ENCODE results near the gene PAK1. TPM values are rescaled to one million over a fixed set of nuclear protein-coding genes. Genes with fewer than 3 reads are reported as not detected.

Gene PAK1
- total and polyA plus RNA-seq, 2 donors: 27.7 to 36.6 TPM

DNA sequence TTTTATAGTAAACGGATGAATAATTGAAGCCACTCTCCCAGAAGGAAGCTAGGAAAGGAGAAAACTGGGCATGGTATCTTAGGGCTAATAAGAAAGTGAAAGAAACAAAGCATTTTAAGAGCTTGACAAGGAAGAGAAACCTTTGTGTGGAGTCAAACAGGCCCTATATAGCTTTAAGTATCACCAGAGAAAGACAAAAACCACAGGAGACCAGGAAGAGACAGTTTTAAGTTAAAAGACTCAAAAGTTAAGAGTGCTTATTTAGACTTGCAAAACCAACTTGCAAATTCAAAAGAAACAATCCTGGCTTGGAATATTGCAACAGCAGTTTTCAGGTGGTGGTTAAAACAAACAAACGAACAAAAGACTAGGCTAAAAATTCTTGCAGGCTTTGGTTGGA lies 3.4 kb downstream of the PAK1 start:
- WGBS: 28% methylated on average over 2 of the region's 2 CpGs
- peak in 1 of 9 donors; percentile 47 for DNase-seq (ENCODE audit: low read depth in 6 of 9, low spot score in 9 of 9)
- Histone ChIP-seq H3K27me3 (ENCODE audit: control insufficient read depth in 2 of 2, insufficient read depth in 1 of 2, low read length in 1 of 2) (peaks cover 0 to 16% of the 10 kb centered on the region in 2 donors), H3K4me3 (ENCODE audit: low read length in 2 of 2) (no peak overlapping the region), H3K27ac (ENCODE audit: low read depth in 1 of 2, low read length in 1 of 2) (peak overlapping the region in 1 of 2 donors; percentile 27), H3K4me1 (ENCODE audit: control insufficient read depth in 2 of 2, insufficient read depth in 2 of 2, low read length in 2 of 2) (peaks cover 14 to 22% of the 10 kb centered on the region in 2 donors), H3K9me3 (ENCODE audit: control insufficient read depth in 2 of 2, insufficient read depth in 1 of 2, low read length in 1 of 2) (no peaks in the 10 kb centered on the region), H3K36me3 (ENCODE audit: control insufficient read depth in 2 of 2, insufficient read depth in 2 of 2, low read length in 1 of 2) (no peaks in the 10 kb centered on the region)

GRCh38 chr11:77468527-77468926 lies 5.4 kb downstream of the PAK1 start:
- DNase-seq (ENCODE audit: low read depth in 6 of 9, low spot score in 9 of 9): no peak
- WGBS: 93% methylated on average over 1 of the region's 1 CpG
- Histone ChIP-seq H3K9me3 (ENCODE audit: control insufficient read depth in 2 of 2, insufficient read depth in 1 of 2, low read length in 1 of 2) (no peaks in the 10 kb centered on the region), H3K4me1 (ENCODE audit: control insufficient read depth in 2 of 2, insufficient read depth in 2 of 2, low read length in 2 of 2) (peaks cover 12 to 15% of the 10 kb centered on the region in 2 donors), H3K36me3 (ENCODE audit: control insufficient read depth in 2 of 2, insufficient read depth in 2 of 2, low read length in 1 of 2) (no peaks in the 10 kb centered on the region), H3K27me3 (ENCODE audit: control insufficient read depth in 2 of 2, insufficient read depth in 1 of 2, low read length in 1 of 2) (peaks cover 0 to 7% of the 10 kb centered on the region in 2 donors), H3K4me3 (ENCODE audit: low read length in 2 of 2) (no peak overlapping the region), H3K27ac (ENCODE audit: low read depth in 1 of 2, low read length in 1 of 2) (no peak overlapping the region)

GRCh38 chr11:77467993-77468392 lies 5.9 kb downstream of the PAK1 start:
- no peak overlapping the region for H3K27ac ChIP-seq (ENCODE audit: low read depth in 1 of 2, low read length in 1 of 2)
- DNase-seq (ENCODE audit: low read depth in 6 of 9, low spot score in 9 of 9): no peak

DNA sequence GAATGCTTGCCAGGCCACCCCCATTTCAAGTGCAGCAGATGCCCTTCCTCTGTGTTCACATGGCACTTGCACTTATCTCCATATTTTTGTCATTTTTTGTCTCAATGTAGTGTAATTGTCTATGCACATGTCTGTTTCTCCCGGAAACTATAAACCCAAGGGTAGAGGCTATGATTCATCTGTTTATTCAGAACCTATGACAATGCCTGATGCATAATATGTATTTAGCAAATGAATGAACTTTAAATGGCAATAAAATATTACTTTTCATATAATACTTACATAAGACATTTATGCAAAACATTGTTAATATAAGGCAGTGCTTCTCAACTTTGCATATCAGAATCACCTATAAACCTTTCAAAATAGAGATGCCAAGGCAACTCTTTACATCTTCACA lies 6.7 kb downstream of the PAK1 start:
- H3K9me3 ChIP-seq (ENCODE audit: control insufficient read depth in 2 of 2, insufficient read depth in 1 of 2, low read length in 1 of 2): no peaks in the 10 kb centered on the region
- H3K27me3 ChIP-seq (ENCODE audit: control insufficient read depth in 2 of 2, insufficient read depth in 1 of 2, low read length in 1 of 2): no peaks in the 10 kb centered on the region
- H3K36me3 ChIP-seq (ENCODE audit: control insufficient read depth in 2 of 2, insufficient read depth in 2 of 2, low read length in 1 of 2): no peaks in the 10 kb centered on the region
- DNase-seq (ENCODE audit: low read depth in 6 of 9, low spot score in 9 of 9): no peak
- no peak overlapping the region for H3K4me3 ChIP-seq (ENCODE audit: low read length in 2 of 2)
- H3K27ac ChIP-seq (ENCODE audit: low read depth in 1 of 2, low read length in 1 of 2): no peak overlapping the region
- H3K4me1 ChIP-seq (ENCODE audit: control insufficient read depth in 2 of 2, insufficient read depth in 2 of 2, low read length in 2 of 2): peaks cover 8 to 11% of the 10 kb centered on the region in 2 donors
- WGBS: 97% methylated on average over 1 of the region's 1 CpG

More at GRCh38 chr11:77467993-77468392, 5.9 kb downstream of the PAK1 start:
- 94% methylated on average over 2 of the region's 2 CpGs for WGBS
- Histone ChIP-seq H3K27me3 (ENCODE audit: control insufficient read depth in 2 of 2, insufficient read depth in 1 of 2, low read length in 1 of 2) (peaks cover 0 to 3% of the 10 kb centered on the region in 2 donors), H3K4me1 (ENCODE audit: control insufficient read depth in 2 of 2, insufficient read depth in 2 of 2, low read length in 2 of 2) (peaks cover 11 to 14% of the 10 kb centered on the region in 2 donors), H3K9me3 (ENCODE audit: control insufficient read depth in 2 of 2, insufficient read depth in 1 of 2, low read length in 1 of 2) (no peaks in the 10 kb centered on the region), H3K4me3 (ENCODE audit: low read length in 2 of 2) (no peak overlapping the region), H3K36me3 (ENCODE audit: control insufficient read depth in 2 of 2, insufficient read depth in 2 of 2, low read length in 1 of 2) (no peaks in the 10 kb centered on the region)

DNA sequence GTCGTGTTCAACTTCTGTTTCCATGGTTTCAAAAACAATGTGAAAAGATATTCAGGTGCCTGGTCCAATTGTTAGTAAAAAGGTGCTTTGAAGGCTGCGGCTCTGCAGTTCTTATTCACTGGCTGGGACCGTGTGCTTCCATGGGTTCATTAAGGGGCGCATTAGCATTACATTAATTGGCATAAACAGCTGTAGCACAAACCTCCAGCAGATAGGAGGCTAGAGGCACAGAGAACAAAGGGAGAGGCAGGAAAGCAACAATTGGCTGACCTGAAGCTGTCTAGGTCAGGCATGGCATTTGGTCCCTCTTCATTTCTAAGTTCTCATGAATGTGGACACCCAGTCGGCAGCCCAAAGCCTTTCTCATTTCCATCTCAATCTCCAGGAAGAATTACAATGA lies 16.6 kb downstream of the PAK1 start:
- Histone ChIP-seq H3K4me1 (ENCODE audit: control insufficient read depth in 2 of 2, insufficient read depth in 2 of 2, low read length in 2 of 2) (no peaks in the 10 kb centered on the region), H3K27ac (ENCODE audit: low read depth in 1 of 2, low read length in 1 of 2) (no peak overlapping the region), H3K4me3 (ENCODE audit: low read length in 2 of 2) (no peak overlapping the region), H3K27me3 (ENCODE audit: control insufficient read depth in 2 of 2, insufficient read depth in 1 of 2, low read length in 1 of 2) (no peaks in the 10 kb centered on the region), H3K36me3 (ENCODE audit: control insufficient read depth in 2 of 2, insufficient read depth in 2 of 2, low read length in 1 of 2) (no peaks in the 10 kb centered on the region), H3K9me3 (ENCODE audit: control insufficient read depth in 2 of 2, insufficient read depth in 1 of 2, low read length in 1 of 2) (no peaks in the 10 kb centered on the region)
- WGBS: 76% methylated on average over 5 of the region's 5 CpGs
- no peak for DNase-seq (ENCODE audit: low read depth in 6 of 9, low spot score in 9 of 9)

- no peak for DNase-seq (ENCODE audit: low read depth in 6 of 9, low spot score in 9 of 9)
- Histone ChIP-seq H3K27ac (ENCODE audit: low read depth in 1 of 2, low read length in 1 of 2) (no peak overlapping the region), H3K27me3 (ENCODE audit: control insufficient read depth in 2 of 2, insufficient read depth in 1 of 2, low read length in 1 of 2) (no peaks in the 10 kb centered on the region), H3K4me3 (ENCODE audit: low read length in 2 of 2) (no peak overlapping the region), H3K4me1 (ENCODE audit: control insufficient read depth in 2 of 2, insufficient read depth in 2 of 2, low read length in 2 of 2) (no peaks in the 10 kb centered on the region), H3K9me3 (ENCODE audit: control insufficient read depth in 2 of 2, insufficient read depth in 1 of 2, low read length in 1 of 2) (no peaks in the 10 kb centered on the region), H3K36me3 (ENCODE audit: control insufficient read depth in 2 of 2, insufficient read depth in 2 of 2, low read length in 1 of 2) (no peaks in the 10 kb centered on the region)
Measured at GRCh38 chr11:77455740-77456139, 18.2 kb downstream of the PAK1 start.

DNA sequence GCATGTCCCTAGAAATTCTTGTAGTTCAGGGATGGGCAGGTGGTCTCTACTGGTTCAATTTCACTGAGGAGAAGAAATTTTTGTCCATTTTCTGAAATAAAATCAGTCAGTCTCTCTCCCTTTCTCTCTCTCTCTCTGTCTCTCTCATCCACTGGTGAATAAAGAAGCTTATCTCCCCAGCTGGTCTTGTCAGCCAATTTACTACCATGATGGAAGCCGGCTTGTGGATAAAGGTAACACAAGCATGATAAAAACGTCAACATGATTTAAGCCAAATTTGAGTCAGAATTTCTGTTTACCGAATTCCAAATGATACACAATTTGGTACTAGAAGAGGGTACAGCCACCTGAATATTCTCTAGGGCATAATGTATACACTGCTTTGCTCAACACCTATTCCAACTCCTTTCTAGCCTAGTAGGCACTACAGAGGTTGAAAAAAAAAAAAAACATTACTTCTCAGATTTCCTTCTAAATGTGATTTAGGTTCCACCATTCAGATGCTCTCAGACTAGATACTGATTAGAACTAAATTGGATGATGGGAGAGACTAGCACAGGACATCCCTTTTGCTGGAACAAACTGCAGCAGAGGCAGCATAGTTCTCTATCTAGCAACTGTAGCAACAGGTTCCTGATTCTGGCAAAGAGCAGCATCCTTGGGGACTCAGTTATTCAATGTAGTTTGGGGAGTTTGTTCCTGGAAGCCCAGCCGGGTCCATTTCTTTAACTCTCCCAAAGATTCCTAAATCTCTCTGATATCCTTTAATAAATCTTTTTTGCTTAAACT lies 18.8 kb downstream of the PAK1 start:
- H3K9me3 ChIP-seq (ENCODE audit: control insufficient read depth in 2 of 2, insufficient read depth in 1 of 2, low read length in 1 of 2): no peaks in the 10 kb centered on the region
- no peak overlapping the region for H3K4me3 ChIP-seq (ENCODE audit: low read length in 2 of 2)
- H3K27me3 ChIP-seq (ENCODE audit: control insufficient read depth in 2 of 2, insufficient read depth in 1 of 2, low read length in 1 of 2): no peaks in the 10 kb centered on the region
- no peaks in the 10 kb centered on the region for H3K36me3 ChIP-seq (ENCODE audit: control insufficient read depth in 2 of 2, insufficient read depth in 2 of 2, low read length in 1 of 2)
- 48% methylated on average over 4 of the region's 4 CpGs for WGBS
- H3K4me1 ChIP-seq (ENCODE audit: control insufficient read depth in 2 of 2, insufficient read depth in 2 of 2, low read length in 2 of 2): no peaks in the 10 kb centered on the region
- no peak for DNase-seq (ENCODE audit: low read depth in 6 of 9, low spot score in 9 of 9)
- H3K27ac ChIP-seq (ENCODE audit: low read depth in 1 of 2, low read length in 1 of 2): no peak overlapping the region

- H3K9me3 ChIP-seq (ENCODE audit: control insufficient read depth in 2 of 2, insufficient read depth in 1 of 2, low read length in 1 of 2): no peaks in the 10 kb centered on the region
- H3K4me1 ChIP-seq (ENCODE audit: control insufficient read depth in 2 of 2, insufficient read depth in 2 of 2, low read length in 2 of 2): peaks cover 2 to 8% of the 10 kb centered on the region in 2 donors
- no peak overlapping the region for H3K27ac ChIP-seq (ENCODE audit: low read depth in 1 of 2, low read length in 1 of 2)
- H3K4me3 ChIP-seq (ENCODE audit: low read length in 2 of 2): no peak overlapping the region
- no peak for DNase-seq (ENCODE audit: low read depth in 6 of 9, low spot score in 9 of 9)
- 24% methylated on average over 1 of the region's 1 CpG for WGBS
- H3K27me3 ChIP-seq (ENCODE audit: control insufficient read depth in 2 of 2, insufficient read depth in 1 of 2, low read length in 1 of 2): no peaks in the 10 kb centered on the region
- no peaks in the 10 kb centered on the region for H3K36me3 ChIP-seq (ENCODE audit: control insufficient read depth in 2 of 2, insufficient read depth in 2 of 2, low read length in 1 of 2)
Measured at GRCh38 chr11:77450227-77450626, 23.7 kb downstream of the PAK1 start.

DNA sequence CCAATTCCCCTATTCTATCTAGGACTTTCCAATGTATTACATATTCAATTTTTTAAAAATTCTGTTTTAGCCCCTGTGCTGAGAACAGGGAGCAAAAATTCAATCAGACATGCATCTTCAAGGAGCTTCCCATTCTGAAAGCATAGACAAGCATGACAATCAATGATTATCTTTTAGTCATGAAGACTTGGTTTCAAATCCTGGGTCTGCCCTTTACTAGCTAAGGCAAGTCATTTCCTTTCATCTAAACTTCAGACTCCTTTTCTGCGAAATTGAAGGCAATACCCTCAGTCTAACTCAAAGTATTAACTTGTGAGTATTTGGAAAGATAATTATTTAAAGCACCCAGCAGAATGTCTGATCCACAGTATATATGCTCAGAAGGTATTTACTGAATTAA lies 24.1 kb downstream of the PAK1 start:
- no peaks in the 10 kb centered on the region for H3K36me3 ChIP-seq (ENCODE audit: control insufficient read depth in 2 of 2, insufficient read depth in 2 of 2, low read length in 1 of 2)
- H3K4me3 ChIP-seq (ENCODE audit: low read length in 2 of 2): no peak overlapping the region
- H3K4me1 ChIP-seq (ENCODE audit: control insufficient read depth in 2 of 2, insufficient read depth in 2 of 2, low read length in 2 of 2): peaks cover 2 to 8% of the 10 kb centered on the region in 2 donors
- no peaks in the 10 kb centered on the region for H3K27me3 ChIP-seq (ENCODE audit: control insufficient read depth in 2 of 2, insufficient read depth in 1 of 2, low read length in 1 of 2)
- H3K9me3 ChIP-seq (ENCODE audit: control insufficient read depth in 2 of 2, insufficient read depth in 1 of 2, low read length in 1 of 2): no peaks in the 10 kb centered on the region
- H3K27ac ChIP-seq (ENCODE audit: low read depth in 1 of 2, low read length in 1 of 2): no peak overlapping the region
- WGBS: 91% methylated on average over 1 of the region's 1 CpG
- DNase-seq (ENCODE audit: low read depth in 6 of 9, low spot score in 9 of 9): no peak

Data from thymus (tissue), 11 donors.